Fibroblast of the aortic adventitia (primary cell): ENCODE measurements around the gene SENP3. TPM values are rescaled to one million over a fixed set of nuclear protein-coding genes. Genes with fewer than 3 reads are reported as not detected.
A peak's percentile ranks its signal among the peaks of the same experiment; 100 is the strongest.

Source experiments
- DNase-seq: peaks from one replicate; pipeline ENCODE4 v3.0.0-alpha.2; 2010; ENCODE audit warnings: low read depth
- H3K4me3 ChIP-seq: 2 replicates; pipeline ENCODE4 v1.5.1; 2011; ENCODE audit warnings: low read depth, mild to moderate bottlenecking, control low read depth, low read length, moderate library complexity
- small RNA-seq: library from RNA; depleted of rRNA; stranded (forward); fragments of <200 nt; gene quantifications from one replicate; pipeline ENCODE3, GENCODE V24; 2012
- total RNA-seq: library from RNA; depleted of rRNA; stranded (reverse); fragments of >200 nt; gene quantifications from 2 replicates; pipeline ENCODE4 v1.2.3, GENCODE V29; 2012; ENCODE audit warnings: low replicate concordance
- TF ChIP-seq, protein P1 (sequence below): IDR thresholded peaks from 2 replicates; pipeline ENCODE4 v1.5.1; 2011; ENCODE audit warnings: mild to moderate bottlenecking, low read length, control low read depth, inconsistent platforms; ENCODE audit not compliant: insufficient read depth

Gene SENP3
- total RNA-seq, 1 donor, result 60.4 TPM

- peak within 1 kb of the TSS; percentile 75 for H3K4me3 ChIP-seq
- peak; percentile 100 for DNase-seq
- TF ChIP-seq, protein P1, sequence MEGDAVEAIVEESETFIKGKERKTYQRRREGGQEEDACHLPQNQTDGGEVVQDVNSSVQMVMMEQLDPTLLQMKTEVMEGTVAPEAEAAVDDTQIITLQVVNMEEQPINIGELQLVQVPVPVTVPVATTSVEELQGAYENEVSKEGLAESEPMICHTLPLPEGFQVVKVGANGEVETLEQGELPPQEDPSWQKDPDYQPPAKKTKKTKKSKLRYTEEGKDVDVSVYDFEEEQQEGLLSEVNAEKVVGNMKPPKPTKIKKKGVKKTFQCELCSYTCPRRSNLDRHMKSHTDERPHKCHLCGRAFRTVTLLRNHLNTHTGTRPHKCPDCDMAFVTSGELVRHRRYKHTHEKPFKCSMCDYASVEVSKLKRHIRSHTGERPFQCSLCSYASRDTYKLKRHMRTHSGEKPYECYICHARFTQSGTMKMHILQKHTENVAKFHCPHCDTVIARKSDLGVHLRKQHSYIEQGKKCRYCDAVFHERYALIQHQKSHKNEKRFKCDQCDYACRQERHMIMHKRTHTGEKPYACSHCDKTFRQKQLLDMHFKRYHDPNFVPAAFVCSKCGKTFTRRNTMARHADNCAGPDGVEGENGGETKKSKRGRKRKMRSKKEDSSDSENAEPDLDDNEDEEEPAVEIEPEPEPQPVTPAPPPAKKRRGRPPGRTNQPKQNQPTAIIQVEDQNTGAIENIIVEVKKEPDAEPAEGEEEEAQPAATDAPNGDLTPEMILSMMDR, result peak; percentile 71
Observed at GRCh38 chr17:7614425-7615264, 52.9 kb downstream of the SENP3 start, which contains the start of gene FXR2. Gene FXR2, minus strand, starts transcription at chr17:7614897. Its CDS starts 365 bp downstream, at chr17:7614532.

- DNase-seq, result no peak
- TF ChIP-seq, protein P1, result no peak
- H3K4me3 ChIP-seq, result peak overlapping the region; percentile 62
Observed at GRCh38 chr17:7615265-7615747, 53.6 kb downstream of the SENP3 start.

GRCh38 chr17:7618608-7619007, 56.9 kb downstream of the SENP3 start:
- H3K4me3 ChIP-seq, result no peak overlapping the region
- TF ChIP-seq, protein P1, result no peak
- DNase-seq, result no peak

GRCh38 chr17:7620835-7621234, 59.1 kb downstream of the SENP3 start:
- TF ChIP-seq, protein P1, result no peak
- no peak overlapping the region for H3K4me3 ChIP-seq
- DNase-seq, result no peak

Small RNA genes within 50 kb of the gene (small RNA-seq; reads per million reads assigned to genes)
- gene CD68, result not detected
- gene RF00019, result not detected
- gene SNORA48, result not detected
- not detected for gene SNORD10

Other genes with a start within 250 kb of the SENP3 start
- gene GPS2, start 246.6 kb upstream of the SENP3 start, total RNA-seq, result 28.4 and 69.1 TPM in 2 replicates
- gene NEURL4, start 232.6 kb upstream of the SENP3 start, total RNA-seq, result 17.4 and 17.7 TPM in 2 replicates
- 0.72 TPM in 1 of 2 replicates, not detected in the other for gene ACAP1, start 225.4 kb upstream of the SENP3 start, total RNA-seq
- gene KCTD11, start 209.8 kb upstream of the SENP3 start, total RNA-seq, result 6.1 and 6.9 TPM in 2 replicates
- not detected in 2 replicates for gene TMEM95, start 206.8 kb upstream of the SENP3 start, total RNA-seq
- under 0.01 TPM in 1 of 2 replicates, not detected in the other for gene TNK1, start 180.8 kb upstream of the SENP3 start, total RNA-seq
- 19.5 and 26.9 TPM in 2 replicates for gene PLSCR3, start 167.4 kb upstream of the SENP3 start, total RNA-seq
- 21.7 and 43.7 TPM in 2 replicates for gene TMEM256, start 157.8 kb upstream of the SENP3 start, total RNA-seq
- 7.0 and 20.3 TPM in 2 replicates for gene NLGN2, start 154.1 kb upstream of the SENP3 start, total RNA-seq
- not detected in 2 replicates for gene SPEM1, start 141.6 kb upstream of the SENP3 start, total RNA-seq
- gene SPEM2, start 136.3 kb upstream of the SENP3 start, total RNA-seq, result not detected in 2 replicates
- 0.25 TPM in 1 of 2 replicates, not detected in the other for gene SPEM3, start 133.1 kb upstream of the SENP3 start, total RNA-seq
- 1.6 and 2.2 TPM in 2 replicates for gene TMEM102, start 126.5 kb upstream of the SENP3 start, total RNA-seq
- gene FGF11, start 122.4 kb upstream of the SENP3 start, total RNA-seq, result 0.36 and 1.7 TPM in 2 replicates
- gene CHRNB1, start 116.9 kb upstream of the SENP3 start, total RNA-seq, result 4.7 and 6.1 TPM in 2 replicates
- 37.4 and 45.5 TPM in 2 replicates for gene ZBTB4, start 82.3 kb upstream of the SENP3 start, total RNA-seq
- gene SLC35G6, start 80.5 kb upstream of the SENP3 start, total RNA-seq, result not detected in 2 replicates
- 72.9 and 74.1 TPM in 2 replicates for gene POLR2A, start 77.6 kb upstream of the SENP3 start, total RNA-seq
- gene TNFSF12, start 12.9 kb upstream of the SENP3 start, total RNA-seq, result 10.1 and 14.5 TPM in 2 replicates
- 1.1 and 1.4 TPM in 2 replicates for gene TNFSF13, start 3.2 kb upstream of the SENP3 start, total RNA-seq
- 4.9 and 71.7 TPM in 2 replicates for gene CD68, start 17.7 kb downstream of the SENP3 start, total RNA-seq
- 32.3 and 127 TPM in 2 replicates for gene MPDU1, start 21.9 kb downstream of the SENP3 start, total RNA-seq
- 0.57 and 1.4 TPM in 2 replicates for gene SOX15, start 28.2 kb downstream of the SENP3 start, total RNA-seq
- gene FXR2, start 53.0 kb downstream of the SENP3 start, total RNA-seq, result 27.1 and 33.1 TPM in 2 replicates
- 34.5 and 82.2 TPM in 2 replicates for gene SAT2, start 65.9 kb downstream of the SENP3 start, total RNA-seq
- gene SHBG, start 68.2 kb downstream of the SENP3 start, total RNA-seq, result 0.25 and 0.36 TPM in 2 replicates
- gene ATP1B2, start 89.0 kb downstream of the SENP3 start, total RNA-seq, result not detected in 2 replicates
- 17.8 and 68.7 TPM in 2 replicates for gene TP53, start 125.6 kb downstream of the SENP3 start, total RNA-seq
- 7.4 and 11.0 TPM in 2 replicates for gene WRAP53, start 126.6 kb downstream of the SENP3 start, total RNA-seq
- 0.90 and 3.9 TPM in 2 replicates for gene EFNB3, start 143.3 kb downstream of the SENP3 start, total RNA-seq
- gene DNAH2, start 155.8 kb downstream of the SENP3 start, total RNA-seq, result under 0.01 TPM in 1 of 2 replicates, not detected in the other